Astrocyte (in vitro differentiated cells and primary cell): ENCODE measurements around the gene ADGRD1. TPM values are rescaled to one million over a fixed set of nuclear protein-coding genes. Genes with fewer than 3 reads are reported as not detected.

Experiments used
- DNase-seq: peaks from one replicate; pipeline ENCODE4 v3.0.0-alpha.2; 2010; ENCODE audit warnings: low read depth
- FAIRE-seq: peaks from 2 replicates; lab custom pipeline; 2011; peaks lifted over from hg19 to GRCh38; lab: Jason Lieb, UNC
- H2AFZ ChIP-seq: 2 replicates; pipeline ENCODE4 v1.6.0; 2012; ENCODE audit warnings: low read depth, low read length, inconsistent platforms
- H3K27ac ChIP-seq: 2 replicates; pipeline ENCODE4 v1.5.1; 2011; ENCODE audit warnings: low read depth, low read length, inconsistent platforms
- H3K27me3 ChIP-seq: 2 replicates; pipeline ENCODE4 v1.6.0; 2011; ENCODE audit warnings: low read length, inconsistent platforms; ENCODE audit not compliant: insufficient read depth
- H3K36me3 ChIP-seq: 2 replicates; pipeline ENCODE4 v1.5.1; 2011; ENCODE audit warnings: low read length, inconsistent platforms; ENCODE audit not compliant: insufficient read depth
- H3K4me1 ChIP-seq: 2 replicates; pipeline ENCODE4 v1.5.1; 2011; ENCODE audit warnings: low read length, inconsistent platforms; ENCODE audit not compliant: insufficient read depth
- H3K4me2 ChIP-seq: 2 replicates; pipeline ENCODE4 v1.6.0; 2012; ENCODE audit warnings: low read length, inconsistent platforms
- H3K4me3 ChIP-seq: 2 replicates; pipeline ENCODE4 v1.5.1; 2011; ENCODE audit warnings: low read depth, mild to moderate bottlenecking, low read length, inconsistent platforms; ENCODE audit not compliant: insufficient read depth
- H3K79me2 ChIP-seq: 2 replicates; pipeline ENCODE4 v1.6.0; 2012; ENCODE audit warnings: mild to moderate bottlenecking, low read length, inconsistent platforms; ENCODE audit not compliant: insufficient read depth
- H3K9ac ChIP-seq: 2 replicates; pipeline ENCODE4 v1.6.0; 2012; ENCODE audit warnings: mild to moderate bottlenecking, low read length, inconsistent platforms
- H3K9me3 ChIP-seq: 2 replicates; pipeline ENCODE4 v1.5.1; 2012; ENCODE audit warnings: low read depth, mild to moderate bottlenecking, low read length, inconsistent platforms; ENCODE audit not compliant: insufficient read depth
- H4K20me1 ChIP-seq: 2 replicates; pipeline ENCODE4 v1.6.0; 2012; ENCODE audit warnings: low read length, inconsistent platforms; ENCODE audit not compliant: insufficient read depth
- H3K27ac Mint-ChIP-seq: one replicate; pipeline ENCODE4 v1.8.0; 2021; ENCODE audit warnings: mild to moderate bottlenecking, mixed read lengths; ENCODE audit not compliant: unreplicated experiment
- H3K27me3 Mint-ChIP-seq: one replicate; pipeline ENCODE4 v1.8.0; 2021; ENCODE audit warnings: low read depth, mixed read lengths; ENCODE audit not compliant: unreplicated experiment
- H3K36me3 Mint-ChIP-seq: one replicate; pipeline ENCODE4 v1.8.0; 2021; ENCODE audit warnings: low read depth, mixed read lengths; ENCODE audit not compliant: unreplicated experiment
- H3K4me1 Mint-ChIP-seq: one replicate; pipeline ENCODE4 v1.8.0; 2021; ENCODE audit warnings: low read depth, mixed read lengths; ENCODE audit not compliant: unreplicated experiment
- H3K4me3 Mint-ChIP-seq: one replicate; pipeline ENCODE4 v1.8.0; 2021; ENCODE audit warnings: mild to moderate bottlenecking, moderate library complexity, mixed read lengths; ENCODE audit not compliant: unreplicated experiment
- H3K9me3 Mint-ChIP-seq: one replicate; pipeline ENCODE4 v1.8.0; 2021; ENCODE audit warnings: mild to moderate bottlenecking, mixed read lengths; ENCODE audit not compliant: unreplicated experiment
- CTCF ChIP-seq: IDR thresholded peaks from 2 replicates; pipeline ENCODE4 v1.5.1; 2011; ENCODE audit warnings: low read depth, mild to moderate bottlenecking, inconsistent platforms, low read length, moderate library complexity; ENCODE audit not compliant: insufficient read depth
- EZH2 ChIP-seq: IDR thresholded peaks from 2 replicates; pipeline ENCODE4 v1.6.1; 2012; ENCODE audit warnings: mild to moderate bottlenecking, low read length, inconsistent platforms; ENCODE audit not compliant: insufficient read depth
- total RNA-seq: library from RNA; stranded (reverse); gene quantifications from 2 replicates; pipeline ENCODE4 v1.2.1, GENCODE V29; 2021

Gene ADGRD1
- total RNA-seq, 1 donor from 2014 or later = 3.0 TPM

- Histone ChIP-seq H3K79me2 (no peaks in the 10 kb centered on the region), H3K27me3 (no peaks in the 10 kb centered on the region), H3K27ac (no peak overlapping the region), H3K36me3 (no peaks in the 10 kb centered on the region), H3K4me1 (no peaks in the 10 kb centered on the region), H3K4me3 (no peak overlapping the region), H3K9ac (no peak overlapping the region), H3K4me2 (no peak overlapping the region), H3K9me3 (no peaks in the 10 kb centered on the region), H2AFZ (no peak overlapping the region), H4K20me1 (no peaks in the 10 kb centered on the region)
- TF ChIP-seq CTCF (no peak), EZH2 (no peak)
- DNase-seq = no peak
- no peak for FAIRE-seq
- peaks cover 2% of the 10 kb centered on the region for H3K36me3 Mint-ChIP-seq
- no peak overlapping the region for H3K27ac Mint-ChIP-seq
- no peak overlapping the region for H3K4me3 Mint-ChIP-seq
- H3K4me1 Mint-ChIP-seq = peaks cover 11% of the 10 kb centered on the region
- peaks cover 2% of the 10 kb centered on the region for H3K9me3 Mint-ChIP-seq
- peaks cover 33% of the 10 kb centered on the region for H3K27me3 Mint-ChIP-seq
These were observed 161.4 kb downstream of the ADGRD1 start for GRCh38 chr12:131114942-131115584.

GRCh38 chr12:131115766-131116467 is 162.2 kb downstream of the ADGRD1 start:
- Histone ChIP-seq H3K4me3 (no peak overlapping the region), H3K4me1 (no peaks in the 10 kb centered on the region), H3K4me2 (no peak overlapping the region), H3K79me2 (no peaks in the 10 kb centered on the region), H3K27me3 (no peaks in the 10 kb centered on the region), H3K9ac (no peak overlapping the region), H4K20me1 (no peaks in the 10 kb centered on the region), H3K9me3 (no peaks in the 10 kb centered on the region), H2AFZ (no peak overlapping the region), H3K36me3 (no peaks in the 10 kb centered on the region), H3K27ac (no peak overlapping the region)
- FAIRE-seq = no peak
- Mint-ChIP-seq H3K27me3 (peaks cover 33% of the 10 kb centered on the region), H3K36me3 (peaks cover 2% of the 10 kb centered on the region), H3K27ac (peak overlapping the region; percentile 58), H3K4me3 (no peak overlapping the region), H3K4me1 (peaks cover 11% of the 10 kb centered on the region), H3K9me3 (peaks cover 5% of the 10 kb centered on the region)
- no peak for DNase-seq
- no peak for TF ChIP-seq EZH2
- no peak for TF ChIP-seq CTCF
